GM06990 (cell line): ENCODE measurements around the gene PRRT2.

Experiments
- DNase-seq: peaks from one replicate; pipeline ENCODE4 v3.0.0-alpha.2; 2011; ENCODE audit not compliant: insufficient read length; ENCODE audit errors: extremely low read depth
- H3K27me3 ChIP-seq: replicated peaks from 2 replicates; pipeline ENCODE4 v1.6.0; 2011; ENCODE audit warnings: low read length; ENCODE audit not compliant: control insufficient read depth, insufficient read depth
- H3K36me3 ChIP-seq: 2 replicates; pipeline ENCODE4 v1.5.1; 2011; ENCODE audit warnings: low read length; ENCODE audit not compliant: control insufficient read depth, insufficient read depth
- H3K4me3 ChIP-seq: replicated peaks from 2 replicates; pipeline ENCODE4 v1.5.1; 2011; ENCODE audit warnings: low read depth, mild to moderate bottlenecking, control low read depth, low read length
- CTCF ChIP-seq: IDR thresholded peaks from 2 replicates; pipeline ENCODE4 v1.5.1; 2011; ENCODE audit warnings: low read length, control low read depth, mild to moderate bottlenecking, inconsistent platforms; ENCODE audit not compliant: insufficient read depth, poor library complexity, severe bottlenecking

Gene PRRT2

GRCh38 chr16:29809850-29810698 lies 1.9 kb upstream of the PRRT2 start:
- Histone ChIP-seq H3K27me3 (no peaks in the 10 kb centered on the region), H3K4me3 (peak overlapping the region; percentile 35; the same call in 1 of the 2 replicates), H3K36me3 (peaks cover 15% of the 10 kb centered on the region)
- no peak for DNase-seq
- TF ChIP-seq CTCF = no peak

DNA sequence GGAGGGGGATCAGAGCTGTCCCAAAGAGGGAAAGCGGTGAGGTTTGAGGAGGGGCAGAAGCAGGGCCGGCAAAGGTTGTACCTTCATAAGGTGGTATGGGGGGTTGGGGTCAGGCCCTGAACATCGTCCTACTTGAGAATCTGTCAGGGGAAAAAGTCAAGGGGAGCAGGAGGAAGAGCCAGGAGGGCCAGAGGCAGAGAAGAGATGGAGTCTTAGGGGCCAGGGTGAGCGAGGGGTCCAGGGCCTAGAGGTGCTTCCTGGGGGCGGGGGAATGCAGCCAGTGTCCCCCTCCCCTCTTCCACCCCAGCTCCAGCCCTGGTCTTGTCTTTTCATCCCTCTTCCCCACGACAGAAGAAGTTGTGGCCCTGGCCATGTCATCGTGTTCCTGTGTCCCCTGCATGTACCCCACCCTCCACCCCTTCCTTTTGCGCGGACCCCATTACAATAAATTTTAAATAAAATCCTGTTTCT lies 1.3 kb upstream of the PRRT2 start:
- H3K27me3 ChIP-seq = no peaks in the 10 kb centered on the region
- H3K36me3 ChIP-seq = peaks cover 15% of the 10 kb centered on the region
- H3K4me3 ChIP-seq = peak overlapping the region; percentile 54
- no peak for DNase-seq
- TF ChIP-seq CTCF = no peak

DNA sequence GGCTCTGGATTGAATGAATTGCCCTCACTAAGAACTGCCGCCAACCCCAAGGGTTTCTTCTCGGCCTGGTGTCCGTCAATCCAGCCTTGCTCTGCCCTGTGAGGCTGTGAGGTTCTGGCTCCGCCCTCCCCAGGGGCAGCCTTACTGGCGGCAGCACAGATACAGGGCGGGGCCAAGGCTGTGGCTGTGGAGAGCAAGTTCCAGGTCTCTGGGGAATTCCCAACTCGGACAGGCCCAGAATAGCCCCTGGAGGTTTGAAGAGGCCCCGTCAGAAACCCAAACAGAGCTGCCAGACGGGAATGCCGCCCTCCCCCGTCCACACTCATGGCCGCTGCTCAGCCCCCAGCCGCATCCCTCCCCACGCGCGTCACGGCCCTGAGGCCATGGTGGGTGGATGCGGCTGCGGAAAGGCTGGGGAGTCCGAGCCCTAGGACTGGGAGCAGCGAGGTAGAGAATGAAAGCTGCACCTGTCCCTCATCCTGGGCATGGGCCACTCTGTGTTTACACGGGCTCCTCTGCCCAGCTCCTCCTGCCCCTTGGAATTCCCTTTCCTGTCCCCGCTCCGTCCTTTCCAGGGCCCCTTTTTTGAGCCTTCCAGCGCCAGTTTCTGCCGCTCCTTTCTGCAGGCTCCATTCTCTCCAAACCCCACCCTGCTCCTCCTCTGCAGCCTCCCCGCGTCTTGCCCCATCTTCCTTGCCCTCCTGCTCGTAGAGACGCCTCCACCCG lies 660 bp upstream of the PRRT2 start:
- no peak for TF ChIP-seq CTCF
- Histone ChIP-seq H3K36me3 (peaks cover 15% of the 10 kb centered on the region), H3K4me3 (peak overlapping the region; percentile 54), H3K27me3 (no peaks in the 10 kb centered on the region)
- peak; percentile 77 for DNase-seq

DNA sequence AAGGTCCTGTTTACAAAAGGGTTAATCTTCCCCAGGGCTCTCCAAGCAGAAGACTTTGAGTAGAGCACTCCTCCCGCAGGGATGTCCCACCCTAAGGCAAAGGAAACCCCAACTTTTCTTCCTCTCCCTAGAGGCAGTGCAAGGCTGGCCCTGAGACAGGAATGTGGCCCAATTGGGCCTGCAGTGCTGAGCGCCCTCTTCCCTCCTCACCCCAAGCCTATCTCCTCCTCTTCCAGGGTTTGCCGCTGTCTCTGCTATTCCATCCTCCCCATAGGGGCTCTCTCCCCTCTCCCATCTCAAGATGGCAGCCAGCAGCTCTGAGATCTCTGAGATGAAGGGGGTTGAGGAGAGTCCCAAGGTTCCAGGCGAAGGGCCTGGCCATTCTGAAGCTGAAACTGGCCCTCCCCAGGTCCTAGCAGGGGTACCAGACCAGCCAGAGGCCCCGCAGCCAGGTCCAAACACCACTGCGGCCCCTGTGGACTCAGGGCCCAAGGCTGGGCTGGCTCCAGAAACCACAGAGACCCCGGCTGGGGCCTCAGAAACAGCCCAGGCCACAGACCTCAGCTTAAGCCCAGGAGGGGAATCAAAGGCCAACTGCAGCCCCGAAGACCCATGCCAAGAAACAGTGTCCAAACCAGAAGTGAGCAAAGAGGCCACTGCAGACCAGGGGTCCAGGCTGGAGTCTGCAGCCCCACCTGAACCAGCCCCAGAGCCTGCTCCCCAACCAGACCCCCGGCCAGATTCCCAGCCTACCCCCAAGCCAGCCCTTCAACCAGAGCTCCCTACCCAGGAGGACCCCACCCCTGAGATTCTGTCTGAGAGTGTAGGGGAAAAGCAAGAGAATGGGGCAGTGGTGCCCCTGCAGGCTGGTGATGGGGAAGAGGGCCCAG lies 1.0 kb downstream of the PRRT2 start:
- no peaks in the 10 kb centered on the region for H3K27me3 ChIP-seq
- H3K36me3 ChIP-seq = peaks cover 14% of the 10 kb centered on the region
- no peak for TF ChIP-seq CTCF
- H3K4me3 ChIP-seq = no peak overlapping the region
- DNase-seq = no peak
